Activated T-cell treated with anti-CD3 and anti-CD28 coated beads for 1 hour (primary cell): Measurements from ENCODE around the gene CCDC73.
"Not testable (repeated sequence)": the region's sequence is repeated elsewhere in the genome, so short reads cannot be mapped to it uniquely, and the experiment has no call there.

Experiments used
- DNase-seq: peaks from one replicate; pipeline ENCODE4 v3.0.0-alpha.2; 2020; ENCODE audit warnings: low read depth

Gene CCDC73

GRCh38 chr11:32796425-32796824 lies 2.0 kb upstream of the CCDC73 start:
- DNase-seq = no peak

GRCh38 chr11:32792948-32793475 lies 1.4 kb downstream of the CCDC73 start:
- DNase-seq = peak; percentile 58

- no peak for DNase-seq
Observed at GRCh38 chr11:32792111-32792947, 2.1 kb downstream of the CCDC73 start.

GRCh38 chr11:32790916-32791315 lies 3.5 kb downstream of the CCDC73 start:
- no peak for DNase-seq

GRCh38 chr11:32786811-32787210 lies 7.7 kb downstream of the CCDC73 start:
- DNase-seq = no peak

GRCh38 chr11:32785262-32785661 lies 9.2 kb downstream of the CCDC73 start:
- no peak for DNase-seq

GRCh38 chr11:32781721-32782120 lies 12.7 kb downstream of the CCDC73 start:
- no peak for DNase-seq

- DNase-seq = not testable (repeated sequence)
Observed at GRCh38 chr11:32780839-32781238, 13.6 kb downstream of the CCDC73 start.

GRCh38 chr11:32779136-32779535 lies 15.3 kb downstream of the CCDC73 start:
- no peak for DNase-seq

GRCh38 chr11:32775908-32776307 lies 18.6 kb downstream of the CCDC73 start:
- DNase-seq = no peak

GRCh38 chr11:32774081-32774480 lies 20.4 kb downstream of the CCDC73 start:
- no peak for DNase-seq

- no peak for DNase-seq
Observed at GRCh38 chr11:32772731-32773130, 21.7 kb downstream of the CCDC73 start.

- DNase-seq = not testable (repeated sequence)
Observed at GRCh38 chr11:32761774-32762173, 32.7 kb downstream of the CCDC73 start.

- DNase-seq = no peak
Observed at GRCh38 chr11:32758291-32758690, 36.2 kb downstream of the CCDC73 start.

- not testable (repeated sequence) for DNase-seq
Observed at GRCh38 chr11:32753181-32753580, 41.3 kb downstream of the CCDC73 start.

- DNase-seq = no peak
Observed at GRCh38 chr11:32752001-32752400, 42.5 kb downstream of the CCDC73 start.

GRCh38 chr11:32751381-32751780 lies 43.1 kb downstream of the CCDC73 start:
- DNase-seq = no peak

GRCh38 chr11:32729976-32730375 lies 64.5 kb downstream of the CCDC73 start:
- no peak for DNase-seq

GRCh38 chr11:32723332-32723731 lies 71.1 kb downstream of the CCDC73 start:
- no peak for DNase-seq

GRCh38 chr11:32722255-32722654 lies 72.2 kb downstream of the CCDC73 start:
- no peak for DNase-seq

- DNase-seq = no peak
Observed at GRCh38 chr11:32713496-32713895, 81.0 kb downstream of the CCDC73 start.

- not testable (repeated sequence) for DNase-seq
Observed at GRCh38 chr11:32708978-32709377, 85.5 kb downstream of the CCDC73 start.

GRCh38 chr11:32706985-32707741 lies 87.3 kb downstream of the CCDC73 start:
- DNase-seq = no peak
